ENCODE measurements around the gene TYW1.
"Not testable (repeated sequence)": the region's sequence is repeated elsewhere in the genome, so short reads cannot be mapped to it uniquely, and the experiment has no call there.

TYW1 gene

GRCh38 chr7:66996444-66997191 is at the start of gene TYW1:
TSS of gene TYW1 (plus strand) at chr7:66996833. CDS start at chr7:66996979, 146 bp downstream.
- in situ Hi-C loops (cut with HindIII; ENCODE audit: low pct_ligation_motif_present, low pct_unique_long_range_greater_than_20kb, low sequenced_read_pairs): not testable (repeated sequence)
- peak; percentile 100 for DNase-seq

GRCh38 chr7:66948480-66949109 is 48.0 kb upstream of the TYW1 start:
- in situ Hi-C loops (cut with HindIII; ENCODE audit: low pct_ligation_motif_present, low pct_unique_long_range_greater_than_20kb, low sequenced_read_pairs): no loop called here

GRCh38 chr7:66950311-66950710 is 46.3 kb upstream of the TYW1 start:
- in situ Hi-C loops (cut with HindIII; ENCODE audit: low pct_ligation_motif_present, low pct_unique_long_range_greater_than_20kb, low sequenced_read_pairs): no loop called here
- DNase-seq: no peak

More at GRCh38 chr7:66948480-66949109, 48.0 kb upstream of the TYW1 start:
- no peak for DNase-seq

GRCh38 chr7:66950763-66951162 is 45.9 kb upstream of the TYW1 start:
- no peak for DNase-seq
- in situ Hi-C loops (cut with HindIII; ENCODE audit: low pct_ligation_motif_present, low pct_unique_long_range_greater_than_20kb, low sequenced_read_pairs): no loop called here

- in situ Hi-C loops (cut with HindIII; ENCODE audit: low pct_ligation_motif_present, low pct_unique_long_range_greater_than_20kb, low sequenced_read_pairs): no loop called here
- DNase-seq: peak; percentile 94
These were observed 44.1 kb upstream of the TYW1 start for GRCh38 chr7:66952343-66953043.

GRCh38 chr7:66953044-66953427 is 43.6 kb upstream of the TYW1 start:
- no peak for DNase-seq
- in situ Hi-C loops (cut with HindIII; ENCODE audit: low pct_ligation_motif_present, low pct_unique_long_range_greater_than_20kb, low sequenced_read_pairs): no loop called here

- in situ Hi-C loops (cut with HindIII; ENCODE audit: low pct_ligation_motif_present, low pct_unique_long_range_greater_than_20kb, low sequenced_read_pairs): no loop called here
- no peak for DNase-seq
These were observed 38.9 kb upstream of the TYW1 start for GRCh38 chr7:66957595-66958290.

GRCh38 chr7:66958538-66959350 is 37.9 kb upstream of the TYW1 start:
- no peak for DNase-seq
- in situ Hi-C loops (cut with HindIII; ENCODE audit: low pct_ligation_motif_present, low pct_unique_long_range_greater_than_20kb, low sequenced_read_pairs): no loop called here

GRCh38 chr7:66960192-66960591 is 36.4 kb upstream of the TYW1 start:
- in situ Hi-C loops (cut with HindIII; ENCODE audit: low pct_ligation_motif_present, low pct_unique_long_range_greater_than_20kb, low sequenced_read_pairs): no loop called here
- no peak for DNase-seq

- no peak for DNase-seq
- in situ Hi-C loops (cut with HindIII; ENCODE audit: low pct_ligation_motif_present, low pct_unique_long_range_greater_than_20kb, low sequenced_read_pairs): no loop called here
These were observed 35.5 kb upstream of the TYW1 start for GRCh38 chr7:66961096-66961495.

- DNase-seq: no peak
- in situ Hi-C loops (cut with HindIII; ENCODE audit: low pct_ligation_motif_present, low pct_unique_long_range_greater_than_20kb, low sequenced_read_pairs): no loop called here
These were observed 32.2 kb upstream of the TYW1 start for GRCh38 chr7:66964411-66964810.

GRCh38 chr7:66967029-66967428 is 29.6 kb upstream of the TYW1 start:
- no peak for DNase-seq
- in situ Hi-C loops (cut with HindIII; ENCODE audit: low pct_ligation_motif_present, low pct_unique_long_range_greater_than_20kb, low sequenced_read_pairs): no loop called here

GRCh38 chr7:66969001-66969400 is 27.6 kb upstream of the TYW1 start:
- in situ Hi-C loops (cut with HindIII; ENCODE audit: low pct_ligation_motif_present, low pct_unique_long_range_greater_than_20kb, low sequenced_read_pairs); DNase-seq: not testable (repeated sequence)

GRCh38 chr7:66970310-66970709 is 26.3 kb upstream of the TYW1 start:
- no peak for DNase-seq
- in situ Hi-C loops (cut with HindIII; ENCODE audit: low pct_ligation_motif_present, low pct_unique_long_range_greater_than_20kb, low sequenced_read_pairs): no loop called here

- DNase-seq: no peak
- in situ Hi-C loops (cut with HindIII; ENCODE audit: low pct_ligation_motif_present, low pct_unique_long_range_greater_than_20kb, low sequenced_read_pairs): no loop called here
These were observed 21.5 kb upstream of the TYW1 start for GRCh38 chr7:66974986-66975590.

GRCh38 chr7:66978312-66978711 is 18.3 kb upstream of the TYW1 start:
- in situ Hi-C loops (cut with HindIII; ENCODE audit: low pct_ligation_motif_present, low pct_unique_long_range_greater_than_20kb, low sequenced_read_pairs); DNase-seq: not testable (repeated sequence)

- in situ Hi-C loops (cut with HindIII; ENCODE audit: low pct_ligation_motif_present, low pct_unique_long_range_greater_than_20kb, low sequenced_read_pairs); DNase-seq: not testable (repeated sequence)
These were observed 17.6 kb upstream of the TYW1 start for GRCh38 chr7:66979013-66979412.

GRCh38 chr7:66980336-66980735 is 16.3 kb upstream of the TYW1 start:
- DNase-seq; in situ Hi-C loops (cut with HindIII; ENCODE audit: low pct_ligation_motif_present, low pct_unique_long_range_greater_than_20kb, low sequenced_read_pairs): not testable (repeated sequence)

Measured in ACHN (cell line).